ENCODE measurements around the gene ATP2A1.

ATP2A1 gene

GRCh38 chr16:28878083-28878926, at the start of gene ATP2A1:
ATP2A1 (plus strand) TSS chr16:28878488; CDS start chr16:28878672, 184 bp downstream.
- DNase-seq (ENCODE audit: low read depth): no peak

GRCh38 chr16:28829747-28830146, 48.5 kb upstream of the ATP2A1 start:
- DNase-seq (ENCODE audit: low read depth): no peak

DNA sequence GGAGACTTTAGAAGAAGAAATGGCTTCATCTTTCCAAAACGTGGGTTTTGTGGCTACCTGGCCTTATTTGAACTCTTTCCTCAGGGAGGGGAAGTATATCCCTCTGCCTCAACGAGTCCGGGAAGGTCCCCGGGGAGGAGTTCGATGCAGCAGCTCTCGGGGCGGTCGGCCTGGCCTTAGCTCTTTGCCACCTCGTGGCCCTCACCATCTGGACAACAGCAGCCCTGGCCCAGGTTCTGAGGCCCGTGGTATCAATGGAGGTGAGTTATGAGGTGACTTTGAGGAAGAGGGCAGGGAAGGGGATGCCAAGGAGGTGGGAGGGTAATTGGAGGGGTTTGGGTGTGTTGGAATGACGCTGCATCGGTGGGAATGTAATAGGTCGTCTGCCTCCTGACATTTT, 47.8 kb upstream of the ATP2A1 start:
- DNase-seq (ENCODE audit: low read depth): no peak

DNA sequence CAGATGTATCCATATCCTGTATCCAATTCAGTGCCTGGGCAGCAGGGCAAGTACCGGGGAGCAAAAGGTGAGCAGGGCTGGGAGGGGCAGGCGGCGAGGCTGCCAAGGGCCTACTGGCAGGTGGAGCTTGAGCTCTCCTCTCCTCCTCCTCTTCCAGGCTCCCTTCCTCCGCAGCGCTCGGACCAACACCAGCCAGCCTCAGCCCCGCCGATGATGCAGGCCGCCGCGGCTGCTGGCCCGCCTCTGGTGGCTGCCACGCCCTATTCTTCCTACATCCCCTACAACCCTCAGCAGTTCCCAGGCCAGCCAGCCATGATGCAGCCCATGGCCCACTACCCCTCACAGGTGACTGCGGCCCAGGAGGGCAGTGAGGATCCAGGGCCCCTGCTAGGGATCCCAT, 43.9 kb upstream of the ATP2A1 start:
- no peak for DNase-seq (ENCODE audit: low read depth)

- no peak for DNase-seq (ENCODE audit: low read depth)
Observed at GRCh38 chr16:28834873-28835863, 43.1 kb upstream of the ATP2A1 start.

GRCh38 chr16:28835864-28836760, 42.2 kb upstream of the ATP2A1 start:
- no peak for DNase-seq (ENCODE audit: low read depth)

DNA sequence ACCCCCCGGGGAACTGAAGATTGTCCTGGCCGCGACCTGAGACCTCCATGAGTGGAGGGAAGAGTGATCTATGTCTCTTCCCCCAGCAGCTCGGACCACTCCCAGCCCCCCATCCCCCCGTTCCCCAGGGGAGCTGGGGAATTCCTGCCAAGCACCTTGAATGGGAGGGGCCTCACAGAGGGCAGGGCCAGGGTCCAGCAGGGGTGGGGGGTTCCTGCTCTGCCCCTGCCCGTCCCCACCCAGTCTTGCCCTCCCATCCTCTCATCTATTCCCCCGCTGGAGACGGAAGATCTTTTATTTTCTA, 41.6 kb upstream of the ATP2A1 start:
- DNase-seq (ENCODE audit: low read depth): no peak

- no peak for DNase-seq (ENCODE audit: low read depth)
Observed at GRCh38 chr16:28837672-28838557, 40.4 kb upstream of the ATP2A1 start.

- no peak for DNase-seq (ENCODE audit: low read depth)
Observed at GRCh38 chr16:28838558-28838918, 39.8 kb upstream of the ATP2A1 start.

DNA sequence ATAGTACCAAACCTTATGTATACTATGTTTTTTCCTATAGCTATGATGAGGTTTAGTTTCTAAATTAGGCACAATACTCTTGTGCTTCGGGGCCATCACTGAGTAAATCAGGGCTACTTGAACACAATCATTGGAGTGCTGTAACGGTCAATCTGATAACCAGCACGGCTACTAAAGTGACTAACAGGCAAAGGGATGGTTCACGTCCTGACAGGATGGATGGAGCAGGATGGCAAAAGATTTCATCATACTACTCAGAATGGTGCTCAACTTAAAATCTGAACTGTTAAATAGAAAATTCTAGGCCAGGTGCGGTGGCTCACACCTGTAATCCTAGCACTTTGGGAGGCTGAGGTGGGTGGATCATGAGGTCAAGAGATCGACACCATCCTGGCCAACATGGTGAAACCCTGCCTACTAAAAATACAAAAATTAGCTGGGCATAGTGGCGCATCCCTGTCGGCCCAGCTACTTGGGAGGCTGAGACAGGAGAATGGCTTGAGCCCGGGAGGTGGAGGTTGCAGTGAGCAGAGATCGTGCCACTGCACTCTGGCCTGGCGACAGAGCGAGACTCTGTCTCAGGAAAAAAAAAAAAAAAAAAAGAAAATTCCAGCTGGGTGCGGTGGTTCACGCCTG, 39.2 kb upstream of the ATP2A1 start:
- no peak for DNase-seq (ENCODE audit: low read depth)

DNA sequence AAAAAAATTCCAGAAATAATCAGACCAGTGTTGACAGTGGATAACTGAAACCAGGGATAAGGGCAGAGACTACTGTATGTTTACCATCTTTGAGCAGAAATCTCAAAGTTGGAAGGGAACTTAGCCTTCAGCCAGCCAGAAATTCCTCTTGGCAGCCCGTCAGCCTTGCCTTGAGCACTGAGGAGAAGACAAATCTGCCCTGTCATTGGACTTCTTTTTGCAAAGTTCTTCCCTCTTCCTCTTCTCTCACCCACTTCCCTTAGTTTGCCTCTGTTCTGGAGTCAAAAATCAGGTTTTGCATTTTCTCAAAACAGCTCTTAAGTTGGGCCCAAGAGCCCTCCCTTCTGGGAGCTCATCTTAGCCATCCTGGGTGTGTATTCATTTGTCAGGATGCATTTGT, 38.4 kb upstream of the ATP2A1 start:
- DNase-seq (ENCODE audit: low read depth): no peak

DNA sequence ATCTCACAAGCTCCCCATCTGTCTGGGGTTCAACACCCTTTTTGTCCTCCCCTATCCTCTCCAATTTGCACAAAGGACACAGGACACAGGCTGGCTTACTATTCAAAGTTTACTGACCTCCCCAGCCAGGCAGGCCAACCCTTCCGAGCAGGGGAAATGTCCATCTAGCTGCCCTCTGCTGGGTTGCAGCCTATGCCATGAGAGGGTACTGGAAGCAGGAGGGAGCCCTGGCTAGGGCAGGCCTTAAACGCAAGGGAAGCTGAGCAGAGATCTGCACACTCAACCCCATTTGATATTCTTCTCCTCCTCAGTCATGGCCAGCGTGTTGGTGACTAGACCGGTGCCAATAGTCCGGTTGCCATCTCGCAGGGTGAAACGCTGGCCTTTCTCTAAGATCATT, 35.6 kb upstream of the ATP2A1 start:
- DNase-seq (ENCODE audit: low read depth): no peak

DNA sequence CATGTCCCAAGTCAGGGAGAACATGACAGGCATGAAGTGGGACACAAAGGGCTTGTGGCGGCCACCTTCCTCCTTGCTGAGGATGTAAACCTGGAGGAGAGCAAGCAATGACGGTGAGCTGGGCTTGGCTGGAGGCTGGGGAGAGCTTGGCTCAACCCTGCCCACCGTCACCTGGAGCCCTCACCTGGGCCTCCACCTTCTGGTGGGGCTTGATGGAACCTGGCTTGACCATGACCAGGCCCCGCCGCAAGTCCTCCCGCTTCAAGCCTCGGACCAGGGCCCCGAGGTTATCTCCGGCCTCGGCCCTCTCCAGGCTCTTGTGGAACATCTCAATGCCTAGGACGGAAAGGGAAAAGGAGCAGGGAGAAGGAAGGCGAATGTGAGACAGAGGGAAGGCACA, 34.5 kb upstream of the ATP2A1 start:
- no peak for DNase-seq (ENCODE audit: low read depth)

DNA sequence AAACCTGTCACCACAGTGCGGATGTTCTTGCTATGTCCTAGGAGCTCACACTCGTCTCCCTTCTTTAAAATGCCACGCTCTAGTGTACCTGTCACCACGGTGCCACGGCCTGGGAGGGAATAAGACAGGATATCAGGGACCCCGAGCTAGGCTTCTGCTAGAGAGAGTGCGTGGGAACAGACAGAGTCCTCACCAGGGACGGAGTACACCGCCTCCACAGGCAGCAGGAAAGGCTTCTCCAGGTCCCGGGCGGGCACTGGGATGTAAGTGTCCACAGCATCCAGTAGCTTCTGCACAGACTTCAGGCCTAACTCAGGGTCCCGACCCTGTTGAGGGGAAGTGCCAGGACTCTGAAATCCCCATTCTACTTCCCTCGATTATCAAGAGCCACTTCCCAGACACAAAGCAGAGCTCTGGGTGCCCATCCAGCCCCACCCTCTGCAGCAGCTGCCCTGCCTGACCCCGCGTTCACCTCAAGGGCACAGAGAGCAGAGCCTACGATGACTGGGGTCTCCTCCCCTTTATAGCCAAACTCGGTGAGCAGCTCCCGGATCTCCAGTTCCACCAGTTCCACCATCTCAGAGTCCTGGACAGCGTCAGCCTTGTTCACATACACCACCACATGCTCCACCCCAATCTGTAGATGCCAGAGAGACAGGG, 33.9 kb upstream of the ATP2A1 start:
- no peak for DNase-seq (ENCODE audit: low read depth)

- no peak for DNase-seq (ENCODE audit: low read depth)
Observed at GRCh38 chr16:28845293-28845692, 33.0 kb upstream of the ATP2A1 start.

DNA sequence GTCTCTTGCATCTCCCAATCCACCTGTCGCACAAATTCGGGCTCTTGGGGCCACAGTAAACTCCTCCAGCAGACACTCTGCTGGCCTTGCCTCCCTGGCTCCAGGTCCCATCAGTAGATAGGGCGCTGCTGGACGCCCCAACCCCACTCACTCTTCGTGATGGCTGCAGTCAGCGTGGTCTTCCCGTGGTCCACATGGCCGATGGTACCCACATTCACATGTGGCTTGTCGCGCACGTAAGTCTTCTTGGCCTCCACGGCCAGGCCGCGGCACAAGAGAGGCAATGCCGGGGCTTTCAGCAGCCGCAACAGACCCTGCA, 32.6 kb upstream of the ATP2A1 start:
- no peak for DNase-seq (ENCODE audit: low read depth)

GRCh38 chr16:28846080-28846932, 32.0 kb upstream of the ATP2A1 start, which contains the start of gene TUFM:
TUFM (minus strand) TSS chr16:28846348; CDS start chr16:28846269, 79 bp downstream.
- DNase-seq (ENCODE audit: low read depth): peak; percentile 93

- no peak for DNase-seq (ENCODE audit: low read depth)
Observed at GRCh38 chr16:28846933-28847273, 31.4 kb upstream of the ATP2A1 start.

DNA sequence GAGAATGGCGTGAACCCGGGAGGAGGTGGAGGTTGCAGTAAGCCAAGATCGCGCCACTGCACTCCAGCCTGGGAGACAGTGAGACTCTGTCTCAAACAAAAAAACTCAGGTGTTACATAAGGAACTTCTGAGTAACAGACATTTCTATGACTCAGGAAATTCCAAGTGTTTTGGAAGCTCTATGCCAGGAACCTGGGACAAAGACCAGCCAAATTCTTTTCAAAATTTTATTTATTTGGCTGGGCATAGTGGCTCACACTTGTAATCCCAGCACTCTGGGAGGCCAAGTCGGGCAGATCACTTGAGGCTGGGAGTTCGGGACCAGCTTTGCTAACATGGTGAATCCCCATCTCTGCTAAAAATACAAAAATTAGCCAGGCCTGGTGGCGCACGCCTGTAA, 19.9 kb upstream of the ATP2A1 start:
- no peak for DNase-seq (ENCODE audit: low read depth)

Measured in activated T-cell treated with anti-CD3 and anti-CD28 coated beads for 1 hour (primary cell).